Activated effector memory CD4-positive, alpha-beta T cell treated with anti-CD3 and anti-CD28 coated beads, Interleukin-2, amount 50 U/mL, for 16 hours (primary cell): Measurements from ENCODE around the gene LIMCH1.
A peak's percentile ranks its signal among the peaks of the same experiment; 100 is the strongest.
"Not testable (repeated sequence)": the region's sequence is repeated elsewhere in the genome, so short reads cannot be mapped to it uniquely, and the experiment has no call there.

Experiments
- DNase-seq: peaks from one replicate; pipeline ENCODE4 v3.0.0-alpha.2; 2020

Gene LIMCH1

DNA sequence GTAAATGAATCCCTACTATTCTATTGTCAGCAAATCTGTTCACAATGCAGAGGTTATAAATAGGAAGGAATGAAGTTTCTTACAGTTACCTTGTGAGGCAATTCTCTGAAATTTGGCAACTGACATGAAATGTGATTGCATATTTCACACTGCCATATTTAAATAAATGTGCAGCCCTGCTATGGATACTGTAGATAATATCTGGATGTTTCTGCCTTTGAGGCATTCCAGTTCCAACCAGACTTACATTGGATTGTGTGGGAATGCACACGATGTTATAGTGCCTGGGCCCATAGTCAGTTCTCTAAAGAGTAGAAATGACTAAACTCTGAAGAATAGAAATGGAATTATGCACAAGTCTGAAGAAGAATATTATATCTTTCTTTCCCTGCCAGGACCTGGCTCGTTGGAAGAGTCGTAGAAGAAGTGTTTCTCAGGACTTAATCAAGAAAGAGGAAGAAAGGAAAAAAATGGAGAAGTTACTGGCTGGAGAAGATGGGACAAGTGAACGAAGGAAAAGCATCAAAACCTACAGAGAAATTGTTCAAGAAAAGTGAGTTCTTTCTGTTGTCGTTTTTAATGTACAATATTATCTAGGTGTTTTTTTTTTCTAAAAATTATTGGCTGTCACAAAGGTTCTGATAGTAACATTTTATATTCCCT is 107.9 kb downstream of the LIMCH1 start:
- no peak for DNase-seq

DNA sequence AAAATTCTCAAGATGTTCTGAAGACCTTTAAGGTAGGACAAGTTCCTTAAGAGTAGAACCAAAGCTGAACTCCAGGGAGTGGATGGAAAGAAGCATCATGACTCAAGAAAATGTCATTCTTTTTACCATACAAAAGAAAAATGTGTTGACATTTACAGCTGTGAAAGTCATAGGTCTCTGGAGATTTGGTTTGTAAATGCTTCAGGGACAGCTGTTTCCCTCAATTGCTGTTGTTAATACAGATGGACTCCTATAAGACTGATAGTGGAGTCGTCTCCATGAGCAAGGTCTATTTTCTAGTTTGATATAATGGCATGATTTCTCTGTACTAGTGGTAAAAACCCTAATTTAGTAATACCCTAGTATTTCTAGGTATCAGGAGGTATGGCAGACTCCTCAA is 108.9 kb downstream of the LIMCH1 start:
- no peak for DNase-seq

GRCh38 chr4:41647383-41647782 is 109.4 kb downstream of the LIMCH1 start:
- no peak for DNase-seq

DNA sequence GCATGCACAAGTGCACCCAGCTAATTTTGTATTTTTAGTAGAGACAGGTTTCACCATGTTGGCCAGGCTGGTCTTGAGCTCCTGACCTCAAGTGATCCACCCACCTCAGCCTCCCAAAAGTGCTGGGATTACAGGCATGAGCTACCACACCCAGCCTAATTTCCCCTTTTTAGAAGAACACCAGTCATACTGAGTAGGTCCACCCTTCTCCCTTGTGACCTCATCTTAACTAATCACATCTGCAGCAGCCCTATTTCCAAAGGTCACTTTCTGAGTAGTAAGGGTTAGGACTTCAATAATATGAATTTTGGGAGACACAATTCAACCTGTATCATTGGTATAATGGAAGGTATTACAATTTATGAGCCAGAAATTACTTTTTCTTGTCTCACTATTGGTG is 113.2 kb downstream of the LIMCH1 start:
- not testable (repeated sequence) for DNase-seq

- DNase-seq = no peak
Observed at GRCh38 chr4:41652971-41653370, 115.0 kb downstream of the LIMCH1 start.

- DNase-seq = no peak
Observed at GRCh38 chr4:41653523-41653922, 115.6 kb downstream of the LIMCH1 start.

DNA sequence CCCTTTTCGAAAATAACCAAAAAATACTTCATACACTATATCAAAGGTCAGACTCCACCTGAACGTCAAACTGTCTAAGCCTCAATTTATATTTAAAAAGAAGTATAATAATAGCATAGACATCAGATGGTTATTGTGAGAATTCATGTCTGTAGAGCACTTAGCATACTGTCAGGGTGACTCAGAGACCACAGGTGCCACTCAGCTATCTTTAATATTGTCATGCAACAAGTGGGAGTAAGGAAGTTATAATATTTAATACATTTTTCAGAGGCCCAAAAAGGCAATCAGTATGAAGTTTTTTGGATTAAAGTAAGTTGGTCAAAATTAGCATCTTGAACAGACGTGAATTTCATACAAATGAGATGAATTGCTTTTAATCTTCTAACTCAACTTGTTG is 117.2 kb downstream of the LIMCH1 start:
- no peak for DNase-seq

DNA sequence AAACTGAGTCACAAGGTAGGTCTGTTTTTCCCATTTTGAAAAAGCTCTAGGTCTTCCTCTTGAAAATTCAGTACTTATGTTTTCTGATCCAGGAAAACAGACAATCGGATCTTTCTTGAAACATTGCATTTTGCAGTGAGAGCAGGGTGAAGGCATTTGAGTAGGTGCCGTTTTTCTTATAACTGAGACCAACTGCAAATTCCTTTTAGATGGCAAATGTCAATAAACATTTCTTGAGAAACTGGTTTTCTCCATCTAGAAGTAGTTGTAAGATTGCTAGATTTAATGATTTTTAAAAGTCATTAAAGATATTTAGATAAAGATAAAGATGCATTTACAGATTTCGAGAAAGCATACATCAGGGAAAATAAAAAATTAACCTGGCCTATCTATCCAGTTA is 118.1 kb downstream of the LIMCH1 start:
- DNase-seq = no peak

- no peak for DNase-seq
Observed at GRCh38 chr4:41656572-41657520, 118.9 kb downstream of the LIMCH1 start.

DNA sequence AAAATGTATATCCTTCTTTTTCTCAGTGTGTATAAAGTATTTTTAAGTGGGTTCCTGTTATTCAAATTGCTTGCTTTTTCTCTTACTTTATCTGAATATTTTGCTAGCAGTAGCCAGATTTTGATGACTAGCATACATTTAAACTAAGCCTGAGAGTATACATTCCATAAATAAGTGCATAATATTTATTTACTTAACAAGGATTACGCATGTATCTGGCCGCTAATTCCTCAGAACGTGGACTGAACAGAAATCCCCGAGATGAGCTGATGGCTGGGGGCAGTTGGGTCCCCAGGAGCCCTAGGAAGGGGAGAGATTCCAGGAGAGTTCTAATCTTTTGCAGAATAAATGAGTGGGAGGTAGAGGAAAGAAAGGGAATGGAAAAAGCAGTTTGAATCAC is 119.6 kb downstream of the LIMCH1 start:
- no peak for DNase-seq

DNA sequence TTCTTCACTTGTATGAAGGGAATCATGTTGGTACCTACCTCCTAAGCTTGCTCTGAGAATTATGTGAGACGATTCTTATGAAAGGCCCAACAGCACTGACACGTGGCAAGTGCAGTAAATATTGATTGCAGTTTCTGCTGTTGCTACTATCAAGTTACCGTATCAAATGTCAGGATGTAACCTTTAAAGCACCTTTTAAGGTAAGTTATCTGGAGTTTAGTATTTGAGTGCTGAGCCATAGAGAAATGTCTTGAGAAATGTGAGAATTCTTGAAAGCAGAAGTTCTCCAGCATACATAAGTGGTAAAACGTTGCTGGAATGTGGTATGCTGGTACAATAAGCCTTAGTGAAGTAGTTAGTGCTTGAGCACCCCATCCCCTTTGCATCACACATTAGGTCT is 120.2 kb downstream of the LIMCH1 start:
- DNase-seq = no peak

DNA sequence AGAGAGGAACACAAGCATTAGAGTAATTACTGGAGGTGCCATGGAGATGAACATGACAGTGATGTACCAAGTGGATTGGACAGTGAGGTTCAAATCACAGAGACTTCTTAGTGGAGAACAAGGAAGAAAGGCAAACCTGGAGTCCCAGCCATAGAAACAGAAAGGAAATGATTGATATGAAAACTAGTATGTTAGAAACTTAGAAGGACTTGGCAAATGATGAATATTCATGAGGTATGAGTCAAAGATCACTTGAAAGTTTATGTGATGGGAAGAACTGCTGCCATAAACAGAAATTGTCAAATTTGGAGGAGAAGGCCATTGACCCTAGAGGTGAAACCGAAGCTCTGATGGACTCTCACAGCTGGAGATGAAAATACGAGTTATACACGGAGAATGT is 122.4 kb downstream of the LIMCH1 start:
- DNase-seq = no peak

- DNase-seq = peak; percentile 73
Observed at GRCh38 chr4:41661442-41662076, 123.6 kb downstream of the LIMCH1 start.

DNA sequence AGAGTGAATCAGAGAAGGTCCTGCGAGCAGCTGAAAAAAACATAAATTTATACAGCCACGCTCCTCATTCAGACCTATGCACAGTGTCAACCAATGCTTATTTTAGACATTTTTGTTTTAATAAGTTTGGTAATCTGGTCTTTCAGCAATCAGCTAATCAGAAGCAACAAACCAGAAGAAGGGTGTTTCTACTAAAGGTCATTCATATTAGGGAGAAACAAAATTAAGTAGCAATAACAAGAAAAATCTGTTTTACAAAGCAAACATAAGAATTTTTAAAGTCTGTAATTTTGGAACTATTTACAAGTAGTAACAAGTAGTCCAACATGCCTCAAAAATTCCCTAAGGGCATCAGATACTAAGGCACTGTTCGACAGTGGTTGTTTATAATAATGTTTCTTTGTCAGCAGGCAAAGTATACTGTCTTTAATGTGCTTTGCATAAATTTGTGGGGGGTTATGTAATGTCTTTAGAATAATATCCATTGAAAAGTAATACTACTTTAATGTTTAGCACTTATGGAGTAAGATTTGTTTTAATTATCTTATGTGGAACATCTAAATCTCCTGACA is 127.8 kb downstream of the LIMCH1 start:
- DNase-seq = no peak

DNA sequence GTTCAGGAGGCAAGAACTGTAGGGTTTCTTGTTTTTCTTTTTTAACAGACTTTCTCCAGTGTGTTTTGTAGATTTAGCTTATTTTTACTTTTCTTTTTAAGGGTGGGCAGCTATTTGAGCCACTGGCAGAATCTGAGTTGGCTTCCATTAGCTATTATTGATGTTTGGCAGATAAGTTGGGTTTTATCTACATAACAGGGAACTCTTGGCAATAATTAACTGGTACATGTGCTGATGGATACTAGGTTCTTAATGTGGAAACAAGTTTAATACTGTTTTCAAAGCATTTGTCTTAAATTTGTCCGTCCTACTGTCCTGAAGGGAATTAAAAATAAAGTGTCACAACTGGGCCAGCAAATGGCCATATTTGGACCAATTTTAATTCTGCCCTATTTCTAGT is 130.1 kb downstream of the LIMCH1 start:
- DNase-seq = no peak

DNA sequence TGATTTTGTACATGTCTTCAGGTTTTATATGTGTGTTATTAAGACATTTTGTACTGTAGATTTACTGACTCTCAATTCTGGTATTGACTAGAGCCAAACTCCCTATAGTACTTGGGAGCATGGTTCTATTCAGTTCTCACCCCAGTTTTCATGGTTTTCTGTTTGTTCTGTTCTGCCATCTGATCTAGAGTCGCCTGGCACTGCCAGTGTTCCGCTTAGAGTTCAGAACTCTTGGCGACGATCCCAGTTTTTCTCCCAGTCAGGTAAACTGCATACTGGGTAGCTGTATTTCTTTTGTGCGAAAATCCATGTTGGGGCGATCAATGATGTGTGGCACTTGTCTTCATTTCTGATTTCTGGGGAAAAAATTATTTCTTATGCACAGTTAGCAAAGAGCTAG is 132.6 kb downstream of the LIMCH1 start:
- DNase-seq = no peak

DNA sequence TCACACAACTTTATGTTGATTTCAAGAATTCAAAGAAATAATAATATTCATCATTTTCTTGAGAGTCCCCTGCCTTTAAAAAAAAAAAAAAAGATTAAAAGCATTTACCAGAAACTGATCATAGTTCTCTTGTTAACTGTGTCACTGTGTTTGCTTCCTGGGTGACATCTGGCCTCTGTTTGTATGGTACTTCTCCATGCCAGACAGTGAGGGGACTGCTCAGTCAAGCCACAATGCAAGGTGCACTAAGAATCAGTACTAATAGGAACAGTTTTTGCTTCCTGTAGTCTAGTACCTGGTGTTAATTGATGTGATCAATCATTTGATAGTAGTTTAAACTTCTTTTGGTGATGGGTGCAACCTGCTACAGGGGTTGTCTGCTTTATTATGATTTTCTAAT is 133.0 kb downstream of the LIMCH1 start:
- no peak for DNase-seq

DNA sequence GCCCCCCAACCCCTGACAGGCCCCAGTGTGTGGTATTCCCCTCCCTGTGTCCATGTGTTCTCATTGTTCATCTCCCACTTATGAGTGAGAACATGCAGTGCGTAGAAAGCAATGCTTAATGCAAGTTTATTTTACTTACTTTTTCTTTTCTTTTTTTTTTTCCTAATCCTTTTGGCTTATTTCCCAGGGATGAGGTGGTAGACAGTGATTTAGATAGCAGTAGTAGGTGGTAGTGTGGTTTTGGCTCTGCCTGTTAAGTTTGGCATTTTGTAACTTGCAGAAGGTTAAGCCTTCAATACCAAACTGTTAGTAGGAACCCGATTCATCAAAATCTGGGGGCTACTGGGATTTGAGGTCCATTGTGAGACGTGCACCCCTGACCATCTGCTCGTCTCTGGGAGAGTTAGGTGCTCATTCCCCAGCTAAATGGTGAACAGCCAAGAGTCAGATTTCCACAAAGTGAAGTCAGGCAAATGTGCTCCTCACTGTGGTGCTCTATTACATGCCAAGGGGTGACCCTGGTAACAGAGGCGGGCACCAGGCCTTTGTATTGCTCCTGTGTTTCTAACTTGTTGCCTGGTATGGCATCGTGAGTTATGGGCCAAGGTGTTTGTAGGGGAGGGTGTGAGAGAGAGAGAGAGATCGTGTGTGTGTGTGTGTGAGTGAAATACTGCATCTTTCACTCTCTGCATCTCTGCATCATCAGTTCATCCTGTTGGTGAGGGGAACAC is 140.3 kb downstream of the LIMCH1 start:
- DNase-seq = no peak

DNA sequence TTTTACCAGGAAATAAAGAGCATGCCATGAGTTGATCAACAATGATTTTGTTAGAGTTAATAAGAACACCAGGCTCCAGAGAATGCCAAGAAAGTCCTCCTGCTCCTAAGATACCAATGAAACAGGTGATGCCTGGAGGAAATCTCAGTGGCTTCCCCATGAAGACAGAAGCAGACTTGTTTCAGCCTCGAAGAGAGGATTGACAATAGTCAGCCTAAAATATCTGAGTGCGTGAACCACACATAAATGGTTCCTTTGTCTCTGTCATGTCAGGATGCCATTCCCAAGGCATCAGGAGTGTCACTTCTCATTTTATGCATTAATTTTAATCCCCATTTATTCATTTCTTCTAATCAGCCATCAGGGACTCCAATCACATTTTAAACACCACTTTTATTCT is 141.0 kb downstream of the LIMCH1 start:
- no peak for DNase-seq

GRCh38 chr4:41679991-41680390 is 142.0 kb downstream of the LIMCH1 start:
- no peak for DNase-seq

DNA sequence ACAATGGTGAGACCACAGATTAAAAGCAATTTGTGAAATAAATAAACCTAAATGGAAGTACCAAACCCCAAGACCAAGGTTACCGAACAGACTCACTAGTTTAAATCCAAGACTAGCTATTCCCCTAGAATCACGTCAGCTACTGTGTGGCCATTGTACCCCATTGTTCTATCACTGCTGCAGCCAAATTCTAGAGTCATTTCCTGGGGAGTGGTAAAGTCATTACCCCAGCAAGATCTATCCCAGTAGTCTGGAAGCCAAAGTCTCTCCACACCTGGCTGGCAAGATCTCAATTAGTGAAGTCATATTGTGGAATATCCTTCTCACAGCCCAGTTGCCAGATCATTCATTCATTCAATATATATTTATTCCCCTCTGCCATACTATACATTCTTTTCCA is 143.1 kb downstream of the LIMCH1 start:
- DNase-seq = no peak

- no peak for DNase-seq
Observed at GRCh38 chr4:41683326-41683725, 145.4 kb downstream of the LIMCH1 start.

- no peak for DNase-seq
Observed at GRCh38 chr4:41686893-41687292, 148.9 kb downstream of the LIMCH1 start.
